IPS DF 19.7 (cell line): ENCODE measurements around the gene SPATC1L.
A peak's percentile ranks its signal among the peaks of the same experiment; 100 is the strongest.
"Not testable (repeated sequence)": the region's sequence is repeated elsewhere in the genome, so short reads cannot be mapped to it uniquely, and the experiment has no call there.

ENCODE experiments used
- DNase-seq: peaks from one replicate; pipeline ENCODE4 v3.0.0-alpha.2; 2013; ENCODE audit warnings: low read depth, low spot score

SPATC1L gene

GRCh38 chr21:46184625-46185555 is 631 bp upstream of the SPATC1L start:
- DNase-seq: peak; percentile 73

- not testable (repeated sequence) for DNase-seq
Observed at GRCh38 chr21:46183337-46183909, 836 bp downstream of the SPATC1L start.

GRCh38 chr21:46182548-46183336 is 1.5 kb downstream of the SPATC1L start:
- DNase-seq: no peak

GRCh38 chr21:46181953-46182547 is 2.2 kb downstream of the SPATC1L start:
- DNase-seq: no peak

- DNase-seq: no peak
Observed at GRCh38 chr21:46181436-46181835, 2.8 kb downstream of the SPATC1L start.

GRCh38 chr21:46180778-46181391 is 3.4 kb downstream of the SPATC1L start:
- no peak for DNase-seq

- no peak for DNase-seq
Observed at GRCh38 chr21:46180079-46180722, 4.1 kb downstream of the SPATC1L start.

GRCh38 chr21:46179708-46180078 is 4.6 kb downstream of the SPATC1L start:
- DNase-seq: no peak

- DNase-seq: no peak
Observed at GRCh38 chr21:46178961-46179360, 5.3 kb downstream of the SPATC1L start.

GRCh38 chr21:46176443-46177129 is 7.7 kb downstream of the SPATC1L start:
- DNase-seq: not testable (repeated sequence)

- no peak for DNase-seq
Observed at GRCh38 chr21:46173573-46173972, 10.7 kb downstream of the SPATC1L start.

- DNase-seq: no peak
Observed at GRCh38 chr21:46172863-46173528, 11.3 kb downstream of the SPATC1L start.

- no peak for DNase-seq
Observed at GRCh38 chr21:46171996-46172862, 12.0 kb downstream of the SPATC1L start.

- no peak for DNase-seq
Observed at GRCh38 chr21:46171585-46171984, 12.7 kb downstream of the SPATC1L start.

- DNase-seq: not testable (repeated sequence)
Observed at GRCh38 chr21:46170436-46171193, 13.6 kb downstream of the SPATC1L start.

- DNase-seq: no peak
Observed at GRCh38 chr21:46168659-46169386, 15.4 kb downstream of the SPATC1L start.

GRCh38 chr21:46168238-46168637 is 16.0 kb downstream of the SPATC1L start:
- DNase-seq: no peak
